MCF 10A (cell line): ENCODE results near the gene SCUBE1. TPM values are rescaled to one million over a fixed set of nuclear protein-coding genes. Genes with fewer than 3 reads are reported as not detected.

ENCODE experiments used
- BruUV-seq: library from RNA; stranded (reverse); fragments of 400-500 nt; replicated peaks from 2 replicates; lab custom pipeline; 2021; lab: Mats Ljungman, UMichigan
- CTCF ChIA-PET: fragments of 300-600 bp; sonication (Branson Sonifier 250); formaldehyde crosslinking; extraction: SDS; loops from one replicate; lab custom pipeline; 2021; ENCODE audit warnings: antibody characterized with exemption, inconsistent platforms; lab: Yijun Ruan, JAX
- POLR2A ChIA-PET: fragments of 300-600, 350-650 bp; sonication (Branson Sonifier 250); formaldehyde crosslinking; extraction: SDS; loops from one replicate; lab custom pipeline; 2020; ENCODE audit warnings: antibody characterized with exemption, inconsistent platforms; lab: Yijun Ruan, JAX
- DNase-seq: peaks from one replicate; pipeline ENCODE4 v3.0.0-alpha.2; 2018; ENCODE audit not compliant: unreplicated experiment
- H3K27ac Mint-ChIP-seq: one replicate; pipeline ENCODE4 v1.8.0; 2022; ENCODE audit warnings: mild to moderate bottlenecking, low read depth, mixed read lengths; ENCODE audit not compliant: unreplicated experiment
- H3K27me3 Mint-ChIP-seq: one replicate; pipeline ENCODE4 v1.8.0; 2022; ENCODE audit warnings: mixed read lengths; ENCODE audit not compliant: insufficient read depth, unreplicated experiment
- H3K36me3 Mint-ChIP-seq: one replicate; pipeline ENCODE4 v1.8.0; 2022; ENCODE audit warnings: mild to moderate bottlenecking, moderate library complexity, mixed read lengths; ENCODE audit not compliant: insufficient read depth, unreplicated experiment
- H3K4me1 Mint-ChIP-seq: one replicate; pipeline ENCODE4 v1.8.0; 2022; ENCODE audit warnings: mixed read lengths; ENCODE audit not compliant: insufficient read depth, unreplicated experiment
- H3K4me3 Mint-ChIP-seq: one replicate; pipeline ENCODE4 v1.8.0; 2022; ENCODE audit warnings: mild to moderate bottlenecking, moderate library complexity, mixed read lengths; ENCODE audit not compliant: unreplicated experiment
- H3K9me3 Mint-ChIP-seq: one replicate; pipeline ENCODE4 v1.8.0; 2022; ENCODE audit warnings: mixed read lengths; ENCODE audit not compliant: unreplicated experiment
- CTCF ChIP-seq: fragments of 200-600 bp; IDR thresholded peaks from one replicate; pipeline ENCODE4 v1.8.0; 2022; ENCODE audit warnings: antibody characterized with exemption, mild to moderate bottlenecking; ENCODE audit not compliant: unreplicated experiment
- intact Hi-C: fragments of 100-400 bp; cut with micrococcal nuclease; formaldehyde crosslinking; loops from 2 replicates; pipeline ENCODE4 v1.14.1; 2022
- total RNA-seq: library from RNA; stranded (reverse); gene quantifications from 2 replicates; pipeline ENCODE4 v1.2.3, GENCODE V29; 2022

Gene SCUBE1
- total RNA-seq, 1 experiment from 2014 or later: not detected

- no TSS peak for BruUV-seq
- no peak overlapping the region for H3K27ac Mint-ChIP-seq
- no peak overlapping the region for H3K4me3 Mint-ChIP-seq
- H3K27me3 Mint-ChIP-seq: peaks cover 33% of the 10 kb centered on the region
- H3K36me3 Mint-ChIP-seq: no peaks in the 10 kb centered on the region
- intact Hi-C loops: no loop called here
- no peaks in the 10 kb centered on the region for H3K4me1 Mint-ChIP-seq
- no peaks in the 10 kb centered on the region for H3K9me3 Mint-ChIP-seq
- CTCF ChIA-PET: no interaction called here
- POLR2A ChIA-PET: no interaction called here
- no peak for DNase-seq
- no peak for TF ChIP-seq CTCF
Measured at GRCh38 chr22:43310311-43310710, 32.9 kb downstream of the SCUBE1 start.

- BruUV-seq: no TSS peak
- no peaks in the 10 kb centered on the region for H3K36me3 Mint-ChIP-seq
- H3K4me3 Mint-ChIP-seq: no peak overlapping the region
- ChIA-PET POLR2A (no interaction called here), CTCF (interaction anchor here (0.6 to 1.5 kb wide), 4 partner anchors 38 to 80 kb away, joined by 3 to 6 read pairs (median 4); no protein-coding TSS in a partner anchor)
- H3K4me1 Mint-ChIP-seq: no peaks in the 10 kb centered on the region
- intact Hi-C loops: no loop called here
- H3K27ac Mint-ChIP-seq: no peak overlapping the region
- DNase-seq: no peak
- H3K9me3 Mint-ChIP-seq: no peaks in the 10 kb centered on the region
- no peak for TF ChIP-seq CTCF
- peaks cover 24% of the 10 kb centered on the region for H3K27me3 Mint-ChIP-seq
Measured at GRCh38 chr22:43308836-43309235, 34.3 kb downstream of the SCUBE1 start.

DNA sequence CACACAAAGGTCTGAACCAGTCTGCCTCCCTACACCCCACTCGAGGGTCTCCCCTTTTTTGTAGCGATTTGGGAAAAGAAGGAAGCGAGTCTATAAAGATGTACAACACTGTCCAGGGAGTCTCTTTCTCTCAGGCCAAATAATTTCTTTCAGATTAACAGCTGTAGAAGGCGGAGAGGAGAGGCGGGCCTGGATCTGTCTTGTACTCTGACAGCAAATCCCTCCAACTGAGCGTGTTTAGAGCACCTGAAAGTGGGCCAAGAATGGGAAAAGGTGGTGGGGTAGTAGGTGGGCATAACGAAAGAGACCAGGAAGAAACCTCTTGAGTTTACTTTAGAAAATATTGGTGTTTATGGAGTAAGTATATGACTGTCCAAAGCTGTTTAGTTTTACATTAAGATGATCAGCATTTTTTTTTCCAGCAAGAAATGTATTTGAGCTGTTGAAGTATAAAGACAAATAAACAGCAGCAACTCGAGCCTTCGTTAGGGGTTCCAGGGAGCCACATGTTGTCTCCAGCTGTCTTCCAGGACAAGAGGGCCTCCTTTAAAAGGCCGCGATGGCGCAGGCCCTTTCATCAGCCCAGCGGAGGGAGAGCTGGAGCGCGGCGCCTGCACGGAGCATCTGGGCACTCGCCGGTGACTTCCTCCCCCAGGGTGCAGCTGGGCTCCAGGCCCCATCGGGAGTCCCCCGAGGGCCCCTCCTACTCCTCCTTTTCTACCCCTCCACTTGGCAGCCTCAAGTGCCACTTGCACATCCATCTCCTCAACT is 34.9 kb downstream of the SCUBE1 start:
- ChIA-PET CTCF (interaction anchor here (0.6 to 1.5 kb wide), 4 partner anchors 38 to 494 kb away, joined by 3 to 6 read pairs (median 3); no protein-coding TSS in a partner anchor), POLR2A (no interaction called here)
- Mint-ChIP-seq H3K36me3 (no peaks in the 10 kb centered on the region), H3K4me3 (no peak overlapping the region), H3K27me3 (peaks cover 24% of the 10 kb centered on the region), H3K9me3 (no peaks in the 10 kb centered on the region), H3K4me1 (no peaks in the 10 kb centered on the region), H3K27ac (no peak overlapping the region)
- no peak for TF ChIP-seq CTCF
- BruUV-seq: no TSS peak
- intact Hi-C loops: no loop called here
- no peak for DNase-seq

GRCh38 chr22:43305806-43306205 is 37.4 kb downstream of the SCUBE1 start:
- CTCF ChIA-PET: interaction anchor here (0.6 to 0.9 kb wide), 2 partner anchors 41 to 1963 kb away, joined by 3 read pairs; no protein-coding TSS in a partner anchor
- no TSS peak for BruUV-seq
- Mint-ChIP-seq H3K9me3 (no peaks in the 10 kb centered on the region), H3K36me3 (no peaks in the 10 kb centered on the region), H3K27ac (no peak overlapping the region), H3K4me1 (peaks cover 9% of the 10 kb centered on the region), H3K27me3 (peaks cover 48% of the 10 kb centered on the region), H3K4me3 (no peak overlapping the region)
- intact Hi-C loops: no loop called here
- no peak for DNase-seq
- POLR2A ChIA-PET: no interaction called here
- TF ChIP-seq CTCF: no peak
